Activated CD4-positive, alpha-beta T cell treated with anti-CD3 and anti-CD28 coated beads, Interleukin-10, Interleukin-2, amounts not matched to agents 100 ng/mL and 50 ng/mL, durations not matched to agents 16 hours and 8 hours (primary cell): ENCODE results near the gene RGS10.

Source experiments
- DNase-seq: peaks from one replicate; pipeline ENCODE4 v3.0.0-alpha.2; 2020

Gene RGS10

DNA sequence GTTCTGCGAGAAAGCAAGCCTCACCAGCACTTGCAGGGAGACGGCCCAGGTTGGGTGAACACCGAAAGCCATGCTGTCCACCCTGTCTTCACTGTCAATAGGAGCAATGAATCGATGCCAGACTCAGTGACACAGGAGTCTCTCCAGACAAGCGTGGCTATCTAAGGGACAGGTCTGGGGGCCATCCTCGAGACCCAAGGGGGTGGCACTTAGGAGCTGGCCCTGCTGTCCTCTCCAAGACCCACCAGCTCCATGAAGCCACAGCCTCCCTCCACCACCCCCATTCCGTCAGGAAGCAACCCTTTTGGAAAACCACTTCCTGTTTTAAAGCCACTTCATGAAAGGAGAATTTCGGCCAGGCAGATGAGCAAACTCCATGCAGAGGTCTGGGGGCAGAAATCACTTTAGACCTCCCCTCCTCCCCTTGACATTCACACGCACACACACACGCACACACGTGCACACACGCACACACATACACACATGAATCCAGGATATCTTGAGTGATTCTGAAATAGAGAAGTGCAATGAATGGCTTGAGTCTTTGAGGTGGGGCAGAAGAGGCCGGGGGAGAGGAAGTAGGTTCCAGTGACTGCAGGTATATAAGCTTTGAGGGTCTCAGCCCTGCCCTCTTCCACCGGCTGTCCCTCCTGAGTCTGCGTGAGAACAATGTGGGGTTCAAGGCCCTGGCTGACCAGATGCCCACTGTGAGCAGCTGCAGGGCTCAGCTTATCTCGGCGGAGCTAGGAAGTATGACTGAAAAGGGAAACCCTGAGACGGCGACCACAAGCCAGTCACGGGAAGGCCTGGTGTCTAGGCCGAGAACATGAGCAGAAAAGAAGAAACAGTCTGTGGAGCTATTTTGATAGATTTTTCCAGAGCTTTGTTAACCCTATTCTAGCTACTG, 25.0 kb downstream of the RGS10 start:
- DNase-seq, result peak; percentile 87

- DNase-seq, result peak; percentile 92
Measured at GRCh38 chr10:119516381-119517234, 25.9 kb downstream of the RGS10 start.

GRCh38 chr10:119515511-119516045, 26.9 kb downstream of the RGS10 start:
- DNase-seq, result no peak

DNA sequence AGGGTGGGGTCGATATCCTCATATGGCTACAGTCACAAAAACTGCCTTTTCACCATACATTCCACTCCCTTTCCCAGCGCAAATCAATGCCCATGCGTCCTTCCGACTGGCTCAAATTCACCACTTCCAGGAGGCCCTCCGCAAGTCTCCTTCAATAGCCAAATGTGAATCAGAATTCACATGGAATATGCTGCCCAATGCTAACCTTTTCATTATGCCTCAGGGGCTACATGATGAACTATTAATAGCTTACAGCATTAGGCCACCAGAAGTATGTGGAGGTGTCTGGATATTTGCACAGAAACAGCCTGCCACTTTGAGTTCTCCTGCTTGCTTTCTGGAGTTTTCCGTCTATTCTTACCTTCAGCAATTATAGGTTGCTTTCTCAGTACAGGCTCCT, 27.7 kb downstream of the RGS10 start:
- no peak for DNase-seq

- no peak for DNase-seq
Measured at GRCh38 chr10:119511828-119512515, 30.5 kb downstream of the RGS10 start.

DNA sequence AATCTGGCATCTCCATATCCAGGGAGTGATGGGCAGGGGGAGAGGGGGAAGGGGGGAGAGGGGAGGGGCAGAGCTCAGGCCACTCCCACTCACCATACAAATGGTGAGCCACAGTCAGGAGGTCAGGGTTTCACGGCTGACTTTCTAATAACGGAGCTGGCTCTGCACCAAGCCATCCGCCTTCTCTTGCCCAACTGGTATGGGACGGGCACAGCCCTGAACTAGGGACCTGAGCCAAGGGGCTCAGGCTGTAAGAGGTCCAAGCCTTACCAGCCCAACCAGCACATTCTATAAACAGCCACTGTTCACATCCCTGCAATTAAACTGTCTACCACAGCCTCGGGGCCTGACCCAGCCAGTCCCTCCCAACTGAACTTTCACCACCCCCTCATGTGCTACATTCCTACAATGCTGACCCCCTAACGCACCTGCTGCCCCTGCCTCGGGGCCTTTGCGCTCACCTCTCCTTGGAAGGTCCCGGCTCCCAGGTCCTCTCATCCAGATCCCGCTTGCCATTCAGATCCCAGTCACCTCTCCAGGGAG, 32.5 kb downstream of the RGS10 start:
- DNase-seq, result no peak

DNA sequence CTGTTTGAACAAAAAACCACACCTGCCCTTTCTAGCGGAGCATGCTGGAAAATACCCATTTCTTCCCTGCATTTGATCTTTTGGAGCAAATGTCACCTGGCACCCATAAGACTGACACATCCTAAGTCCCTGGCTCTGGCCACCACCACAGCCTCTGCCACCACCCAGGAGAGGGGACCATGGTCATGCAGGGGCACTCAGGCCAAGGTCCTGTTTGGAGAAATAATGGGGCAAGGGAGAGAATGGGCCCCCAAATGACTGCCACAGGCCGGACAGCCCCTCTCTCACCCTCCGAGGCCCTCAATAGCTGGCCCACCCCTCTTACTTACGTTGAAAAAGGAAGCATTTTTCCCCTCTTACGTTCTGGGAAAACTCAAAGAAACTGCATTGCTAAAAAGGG, 35.4 kb downstream of the RGS10 start:
- DNase-seq, result no peak

GRCh38 chr10:119505588-119506315, 36.8 kb downstream of the RGS10 start:
- DNase-seq, result no peak

DNA sequence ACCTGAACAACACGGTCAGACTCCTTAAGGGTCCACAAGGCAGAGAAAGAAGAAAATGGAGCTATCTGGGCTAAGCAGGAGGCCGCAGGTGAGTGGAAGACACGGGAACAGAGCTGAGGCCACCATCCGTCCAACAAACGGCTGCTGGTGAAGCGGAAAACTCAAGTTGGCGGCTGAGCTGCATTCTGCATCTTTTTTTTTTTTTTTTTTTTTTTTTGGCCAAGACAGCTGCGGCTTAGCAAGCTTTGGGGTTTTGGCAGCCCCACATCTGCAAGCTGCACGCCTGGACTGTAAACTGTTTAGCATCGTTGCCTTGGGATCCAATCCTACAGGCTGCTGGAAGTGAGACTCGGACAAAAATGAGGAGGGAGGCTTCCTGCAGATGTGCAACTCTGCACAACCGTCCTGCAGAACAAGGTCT, 37.4 kb downstream of the RGS10 start:
- no peak for DNase-seq

DNA sequence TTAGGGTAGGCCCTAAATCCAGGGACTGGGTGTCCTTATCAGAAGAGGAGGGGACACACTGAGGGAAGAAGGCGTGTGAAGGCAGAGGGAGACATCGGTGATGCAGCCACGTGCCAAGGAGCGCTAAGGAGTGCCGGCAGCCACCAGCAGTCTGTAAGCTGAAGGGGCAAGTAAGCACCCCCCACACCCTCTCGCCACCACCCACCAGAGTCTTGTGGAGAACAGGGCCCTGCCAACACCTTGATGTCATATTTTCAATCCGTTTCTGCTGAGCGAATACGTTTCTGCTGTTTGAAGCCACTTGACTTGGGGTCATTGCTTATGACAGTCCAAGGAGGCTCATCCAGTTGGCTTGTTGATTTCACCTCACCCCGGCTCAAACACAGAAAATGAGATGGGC, 37.9 kb downstream of the RGS10 start:
- no peak for DNase-seq

- DNase-seq, result no peak
Measured at GRCh38 chr10:119503821-119504220, 38.7 kb downstream of the RGS10 start.

GRCh38 chr10:119502618-119503155, 39.8 kb downstream of the RGS10 start:
- DNase-seq, result no peak

DNA sequence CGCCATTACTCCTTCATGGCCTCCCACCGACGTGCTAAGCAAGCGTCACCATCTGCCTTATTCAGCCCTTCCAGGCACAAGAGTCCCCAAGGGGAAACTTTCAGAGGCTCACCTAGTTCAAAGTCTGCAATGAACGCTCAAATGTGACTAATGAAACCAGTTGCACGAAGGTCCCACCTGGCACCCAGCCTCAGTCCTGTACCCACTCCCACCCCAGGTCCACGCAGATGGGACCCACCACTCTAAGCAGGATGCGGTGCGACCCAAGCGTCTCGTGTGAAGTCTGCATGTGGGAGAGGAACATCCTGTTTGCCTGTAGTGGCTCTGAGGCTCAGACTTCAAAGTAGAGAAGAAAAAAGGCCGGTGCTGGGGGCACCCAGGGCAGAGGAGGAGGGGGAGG, 40.3 kb downstream of the RGS10 start:
- DNase-seq, result peak; percentile 69

DNA sequence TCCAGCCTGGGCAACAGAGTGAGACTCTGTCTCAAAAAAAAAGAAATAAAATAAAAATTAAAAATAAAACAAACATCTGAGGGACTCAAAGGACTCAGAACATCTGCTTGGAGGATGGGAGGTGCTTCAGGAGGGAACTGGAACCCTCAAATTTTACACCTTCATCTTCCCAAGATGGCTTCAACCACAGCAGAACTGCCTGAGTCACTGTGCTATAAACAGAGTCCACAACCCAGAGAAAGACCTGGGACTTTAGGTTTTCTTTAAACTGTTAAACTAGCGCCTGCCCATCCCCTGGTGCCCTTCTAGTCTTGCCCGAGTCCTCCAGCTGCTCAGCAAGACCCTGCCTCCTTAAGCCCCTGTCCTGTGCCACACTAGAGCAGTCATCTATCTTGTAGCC, 40.8 kb downstream of the RGS10 start:
- DNase-seq, result no peak

DNA sequence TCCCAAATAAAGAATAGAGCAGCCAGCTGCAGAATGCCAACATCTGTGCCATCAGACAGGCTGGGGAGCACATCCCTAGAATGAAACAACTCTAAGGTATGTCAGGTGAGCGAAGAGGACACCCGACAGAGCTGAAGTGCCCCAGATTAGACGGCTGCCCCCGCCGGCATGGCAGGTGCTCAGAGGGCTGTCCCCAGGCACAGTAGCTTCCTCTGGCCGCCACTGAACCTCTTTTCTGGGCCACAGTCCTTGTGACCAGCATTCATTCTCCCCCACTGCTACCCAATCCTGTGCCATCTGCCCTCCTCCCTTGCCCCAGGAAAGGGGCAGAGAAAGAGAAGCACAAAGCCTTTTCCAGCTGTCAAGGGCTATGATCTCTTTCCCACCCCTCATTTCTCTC, 41.7 kb downstream of the RGS10 start:
- no peak for DNase-seq

GRCh38 chr10:119500123-119500795, 42.3 kb downstream of the RGS10 start:
- no peak for DNase-seq

GRCh38 chr10:119499677-119500002, 42.9 kb downstream of the RGS10 start:
- no peak for DNase-seq

- DNase-seq, result no peak
Measured at GRCh38 chr10:119498889-119499676, 43.4 kb downstream of the RGS10 start.

- DNase-seq, result no peak
Measured at GRCh38 chr10:119497243-119497642, 45.3 kb downstream of the RGS10 start.

GRCh38 chr10:119496273-119496672, 46.2 kb downstream of the RGS10 start:
- DNase-seq, result peak; percentile 62
